B cell (primary cell): Measurements from ENCODE around the gene PMPCA. TPM values are rescaled to one million over a fixed set of nuclear protein-coding genes. Genes with fewer than 3 reads are reported as not detected.

Experiments used
- ATAC-seq: fragments of 200-7000 bp; cut with Tn5 transposase; one replicate; pipeline ENCODE4 v1.10.0; 2021; ENCODE audit warnings: low read depth, mild to moderate bottlenecking, moderate number of reproducible peaks, moderate library complexity
- CTCF ChIA-PET: fragments of 350-600 bp; sonication (Branson Sonifier 250); formaldehyde crosslinking; loops from one replicate; lab custom pipeline; 2021; ENCODE audit warnings: antibody characterized with exemption, inconsistent platforms; lab: Charles Lee
- POLR2A ChIA-PET: fragments of 350-600 bp; sonication (Branson Sonifier 250); formaldehyde crosslinking; loops from one replicate; lab custom pipeline; 2021; ENCODE audit warnings: antibody characterized with exemption; lab: Charles Lee
- DNase-seq: peaks from one replicate; pipeline ENCODE4 v3.0.0; 2013
- H2AFZ ChIP-seq: 2 replicates; pipeline ENCODE4 v1.6.1; 2012; ENCODE audit warnings: mild to moderate bottlenecking, low read depth, low read length; ENCODE audit not compliant: insufficient read depth, poor library complexity, severe bottlenecking
- H3K27ac ChIP-seq, 2 donors: 1 replicate in 1 of 2; 2 replicates in 1 of 2; pipeline ENCODE4 v1.5.1; 2012 to 2013; ENCODE audit warnings: low read length in 2 of 2, mild to moderate bottlenecking in 2 of 2, moderate library complexity in 1 of 2
- H3K27me3 ChIP-seq, 4 experiments: fragments of 200-600 bp in 1 of 4; sonication (generic) in 1 of 4; replicated peaks in 1 of 4; 1 replicate in 2 of 4; 2 replicates in 2 of 4; pipeline versions ENCODE4 v1.6.1 to v1.7.0; 2013 to 2016; ENCODE audit warnings: low read length in 3 of 4, mild to moderate bottlenecking in 2 of 4, mixed read lengths in 1 of 4, moderate library complexity in 1 of 4; ENCODE audit not compliant: insufficient read depth in 4 of 4, control insufficient read depth in 3 of 4; ENCODE audit errors: control extremely low read depth in 1 of 4
- H3K36me3 ChIP-seq, 2 experiments: replicated peaks in 1 of 2; 1 replicate in 1 of 2; 2 replicates in 1 of 2; pipeline versions ENCODE4 v1.6.1 to v1.7.1; 2013; ENCODE audit warnings: low read length in 1 of 2; ENCODE audit not compliant: insufficient read depth in 2 of 2, control insufficient read depth in 1 of 2; ENCODE audit errors: control extremely low read depth in 1 of 2, extremely low read depth in 1 of 2
- H3K4me1 ChIP-seq, 2 donors: fragments of 200-600 bp in 1 of 2; sonication (generic) in 1 of 2; 1 replicate in 1 of 2; 2 replicates in 1 of 2; pipeline versions ENCODE4 v1.5.1 to v1.6.1; 2013 to 2017; ENCODE audit warnings: low read length in 2 of 2; ENCODE audit not compliant: control insufficient read depth in 2 of 2, insufficient read depth in 2 of 2
- H3K4me2 ChIP-seq: replicated peaks from 2 replicates; pipeline ENCODE3; 2012; ENCODE audit warnings: mild to moderate bottlenecking, low read depth, low read length; ENCODE audit not compliant: poor library complexity, severe bottlenecking
- H3K4me3 ChIP-seq, 5 experiments: fragments of 200-600 bp in 1 of 5; sonication (generic) in 1 of 5; 1 replicate in 3 of 5; 2 replicates in 2 of 5; pipeline versions ENCODE4 v1.5.1 to v1.7.0; 2011 to 2016; ENCODE audit warnings: low read length in 4 of 5, mild to moderate bottlenecking in 4 of 5, low read depth in 2 of 5, control low read depth in 1 of 5, moderate library complexity in 1 of 5; ENCODE audit not compliant: insufficient read depth in 1 of 5; ENCODE audit errors: control extremely low read depth in 1 of 5, extremely low read depth in 1 of 5
- H3K79me2 ChIP-seq: fragments of 200-600 bp; sonication (generic); one replicate; pipeline ENCODE4 v1.6.0; 2016; ENCODE audit warnings: low read length; ENCODE audit not compliant: control insufficient read depth, insufficient read depth
- H3K9ac ChIP-seq: fragments of 200-600 bp; sonication (generic); 2 replicates; pipeline ENCODE4 v1.6.1; 2017; ENCODE audit warnings: mild to moderate bottlenecking, low read length, moderate library complexity
- H3K9me3 ChIP-seq, 3 donors: one replicate each; pipeline versions ENCODE4 v1.6.1 to v1.7.1; 2013; ENCODE audit warnings: low read length in 2 of 3; ENCODE audit not compliant: control insufficient read depth in 2 of 3, insufficient read depth in 1 of 3; ENCODE audit errors: control extremely low read depth in 1 of 3
- H4K20me1 ChIP-seq: 2 replicates; pipeline ENCODE4 v1.6.0; 2012; ENCODE audit warnings: mild to moderate bottlenecking, low read length; ENCODE audit not compliant: insufficient read depth, control insufficient read depth, poor library complexity, severe bottlenecking
- H3K27ac Mint-ChIP-seq: one replicate; pipeline ENCODE4 v1.8.0; 2021; ENCODE audit warnings: mixed read lengths
- H3K27me3 Mint-ChIP-seq: one replicate; pipeline ENCODE4 v1.8.0; 2021; ENCODE audit warnings: mixed read lengths
- H3K4me1 Mint-ChIP-seq: one replicate; pipeline ENCODE4 v1.8.0; 2021; ENCODE audit warnings: mixed read lengths
- H3K4me3 Mint-ChIP-seq: one replicate; pipeline ENCODE4 v1.8.0; 2021; ENCODE audit warnings: mixed read lengths
- H3K9me3 Mint-ChIP-seq: one replicate; pipeline ENCODE4 v1.8.0; 2022; ENCODE audit warnings: mixed read lengths; ENCODE audit not compliant: insufficient read depth
- CTCF ChIP-seq: fragments of 200-600 bp; IDR thresholded peaks from one replicate; pipeline ENCODE4 v1.8.0; 2022; ENCODE audit warnings: antibody characterized with exemption, mild to moderate bottlenecking
- EZH2 ChIP-seq: IDR thresholded peaks from 2 replicates; pipeline ENCODE4 v1.6.1; 2012; ENCODE audit warnings: borderline replicate concordance, low read depth, mild to moderate bottlenecking, moderate library complexity, low read length; ENCODE audit not compliant: insufficient read depth, poor library complexity, severe bottlenecking
- WGBS: methylation state at CpG from one replicate; pipeline ENCODE4 v1.1.5; 2013; ENCODE audit warnings: missing lambda C conversion rate; ENCODE audit not compliant: insufficient coverage; 5-methylcytosine and 5-hydroxymethylcytosine counted together
- intact Hi-C: fragments of 100-400 bp; cut with micrococcal nuclease; formaldehyde crosslinking; loops from one replicate; pipeline ENCODE4 v1.10.0; 2022
- polyA plus RNA-seq: library from polyadenylated mRNA; depleted of rRNA; stranded (reverse); fragments of >200 nt; gene quantifications from 2 replicates; pipeline ENCODE4 v1.2.3, GENCODE V29; 2012
- total RNA-seq, 2 donors: library from RNA; stranded (reverse); fragments of 120-200 nt in 1 of 2; gene quantifications; 1 replicate in 1 of 2; 2 replicates in 1 of 2; pipeline versions ENCODE4 v1.2.3 to v1.2.4, GENCODE V29; 2013 to 2022

Gene PMPCA
- total and polyA plus RNA-seq, 2 donors (not counting 1 experiment from before 2014, with no cell fraction given): 64.4 to 72.2 TPM

GRCh38 chr9:136448655-136449054, 38.2 kb downstream of the PMPCA start:
- Histone ChIP-seq H3K4me1 (no peaks in the 10 kb centered on the region), H3K79me2 (peaks cover 10% of the 10 kb centered on the region), H3K27ac (no peak overlapping the region), H3K4me2 (no peak overlapping the region), H3K9ac (no peak overlapping the region), H3K36me3 (peaks cover 6 to 77% of the 10 kb centered on the region in 2 experiments), H2AFZ (no peak overlapping the region), H3K4me3 (no peak overlapping the region), H3K27me3 (no peaks in the 10 kb centered on the region), H3K9me3 (no peaks in the 10 kb centered on the region), H4K20me1 (peaks cover 25% of the 10 kb centered on the region)
- Mint-ChIP-seq H3K4me3 (no peak overlapping the region), H3K27ac (no peak overlapping the region), H3K9me3 (no peaks in the 10 kb centered on the region), H3K4me1 (peaks cover 2% of the 10 kb centered on the region), H3K27me3 (no peaks in the 10 kb centered on the region)
- POLR2A ChIA-PET: interaction anchor here (0.9 kb wide), 1 partner anchor 176 kb away, joined by 3 read pairs; no protein-coding TSS in a partner anchor
- 85% methylated on average over 3 of the region's 3 CpGs for WGBS
- no peak for ATAC-seq
- no peak for TF ChIP-seq EZH2
- TF ChIP-seq CTCF: no peak
- CTCF ChIA-PET: no interaction called here
- intact Hi-C loops: no loop called here
- DNase-seq: no peak

- H3K9ac ChIP-seq: no peak overlapping the region
- Mint-ChIP-seq H3K27ac (no peak overlapping the region), H3K4me1 (peaks cover 2% of the 10 kb centered on the region), H3K4me3 (no peak overlapping the region), H3K9me3 (no peaks in the 10 kb centered on the region), H3K27me3 (no peaks in the 10 kb centered on the region)
- 96% methylated on average over 21 of the region's 26 CpGs for WGBS
- H3K4me2 ChIP-seq: no peak overlapping the region
- H2AFZ ChIP-seq: no peak overlapping the region
- H3K27ac ChIP-seq: no peak overlapping the region
- POLR2A ChIA-PET: no interaction called here
- peaks cover 14% of the 10 kb centered on the region for H4K20me1 ChIP-seq
- no peaks in the 10 kb centered on the region for H3K27me3 ChIP-seq
- ATAC-seq (no peak), DNase-seq (no peak)
- H3K79me2 ChIP-seq: peaks cover 15% of the 10 kb centered on the region
- intact Hi-C loops: no loop called here
- H3K9me3 ChIP-seq: no peaks in the 10 kb centered on the region
- CTCF ChIA-PET: no interaction called here
- TF ChIP-seq EZH2: no peak
- TF ChIP-seq CTCF: no peak
- no peaks in the 10 kb centered on the region for H3K4me1 ChIP-seq
- H3K4me3 ChIP-seq: no peak overlapping the region
- H3K36me3 ChIP-seq: peaks cover 4 to 81% of the 10 kb centered on the region in 2 experiments
Measured at GRCh38 chr9:136451221-136451877, 40.9 kb downstream of the PMPCA start.
